HuH-7 (cell line): ENCODE results near the gene COQ10A.

Source experiments
- DNase-seq: peaks from one replicate; pipeline ENCODE4 v3.0.0; 2011; ENCODE audit warnings: low spot score

The COQ10A gene

DNA sequence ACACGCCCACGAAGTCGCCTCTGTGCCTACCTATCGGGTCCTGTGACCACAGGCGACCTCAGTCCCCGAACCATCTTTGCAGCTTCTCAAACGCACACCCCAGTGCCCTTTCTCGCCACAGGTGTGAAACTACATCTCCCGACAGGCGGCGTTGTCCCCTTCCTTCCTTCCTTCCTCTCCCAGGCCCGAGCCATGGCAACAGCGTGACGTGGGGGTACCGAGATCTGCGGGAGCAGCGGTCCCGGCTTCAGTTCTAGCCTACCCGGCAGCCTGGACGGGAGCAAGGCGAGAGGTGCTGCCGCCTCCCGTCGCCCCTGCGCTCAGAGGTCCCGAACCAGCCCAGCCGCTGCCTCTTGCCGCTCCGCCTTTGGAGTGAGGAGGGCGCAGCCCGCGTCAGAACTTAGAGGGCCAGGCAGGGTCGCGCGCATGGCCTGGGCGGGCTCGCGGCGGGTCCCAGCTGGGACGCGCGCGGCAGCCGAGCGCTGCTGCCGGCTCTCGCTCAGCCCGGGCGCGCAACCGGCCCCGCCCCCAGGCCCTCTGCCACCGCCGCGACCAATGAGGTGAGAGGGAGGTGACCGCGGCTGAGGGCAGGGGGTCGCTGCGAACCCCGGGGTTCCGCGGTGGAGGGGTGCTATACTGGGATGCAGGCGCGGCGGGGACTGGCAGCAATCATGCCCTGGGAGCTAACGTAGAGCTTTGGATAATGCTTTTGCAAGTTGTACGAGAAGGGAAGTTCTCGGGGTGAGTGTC is at the start of gene COQ10A:
COQ10A (plus strand) TSS at position 250 of the 750 bp plus-strand sequence; CDS start at position 427, 177 bp downstream.
- DNase-seq: peak; percentile 94

- DNase-seq: no peak
Measured at GRCh38 chr12:56219840-56220239, 46.9 kb upstream of the COQ10A start.

DNA sequence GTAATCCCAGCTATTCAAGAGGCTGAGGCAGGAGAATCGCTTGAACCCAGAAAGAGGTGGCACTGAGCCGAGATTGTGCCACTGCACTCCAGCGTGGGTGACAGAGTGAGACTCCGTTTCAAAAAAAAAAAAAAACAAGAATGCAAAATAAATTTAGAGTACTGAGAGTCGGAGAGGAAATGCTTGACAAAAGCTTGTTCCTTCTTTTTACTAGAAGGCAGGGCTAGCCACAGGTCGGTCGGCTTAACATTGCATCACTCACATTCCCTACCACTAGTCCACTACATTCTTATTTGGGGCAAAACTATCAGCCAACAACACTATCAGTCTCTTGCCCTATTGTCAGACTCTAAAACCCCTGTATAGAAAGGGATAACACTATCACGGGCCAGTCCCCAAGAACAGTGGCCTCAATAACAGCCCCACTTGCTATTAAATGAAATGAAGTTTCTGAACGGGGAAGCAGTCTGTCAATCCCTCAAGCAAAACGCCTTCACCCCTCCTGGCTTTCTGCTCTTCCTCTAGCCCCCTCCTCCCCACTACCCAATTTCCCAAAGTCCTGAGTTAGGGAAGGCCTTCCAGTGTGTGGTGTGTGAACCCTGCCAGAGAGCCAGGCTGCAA is 46.0 kb upstream of the COQ10A start:
- no peak for DNase-seq

DNA sequence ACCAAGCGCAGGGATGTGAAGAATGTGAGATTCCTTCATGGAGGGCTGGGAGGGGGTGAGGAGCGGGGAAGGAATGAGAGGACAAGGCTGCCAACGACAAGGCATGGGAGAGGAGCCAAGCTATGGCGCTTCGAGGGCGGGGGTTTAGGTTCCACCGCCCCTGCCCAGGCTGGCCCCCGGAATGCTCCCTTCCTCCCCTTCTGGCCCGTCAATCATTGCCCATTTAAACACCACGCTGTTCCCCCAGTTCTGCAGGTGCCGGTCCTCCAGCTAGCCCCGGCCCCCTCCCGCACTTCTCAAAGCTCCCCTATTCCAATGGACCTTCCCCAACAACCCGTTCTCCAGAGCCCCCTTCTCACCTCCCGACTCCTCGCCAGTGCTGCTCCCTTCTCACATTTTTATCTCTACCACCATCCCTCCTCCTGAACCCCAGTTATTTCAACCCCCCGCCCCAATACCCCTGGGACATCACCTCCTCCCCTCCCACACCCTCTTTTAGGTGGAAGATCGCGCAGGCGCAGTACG is 45.4 kb upstream of the COQ10A start:
- no peak for DNase-seq

GRCh38 chr12:56221757-56222530 is 44.8 kb upstream of the COQ10A start, which contains the start of gene RNF41:
Gene RNF41 (minus strand): TSS chr12:56221922. CDS start chr12:56214047, 7,875 bp downstream.
- peak; percentile 98 for DNase-seq

DNA sequence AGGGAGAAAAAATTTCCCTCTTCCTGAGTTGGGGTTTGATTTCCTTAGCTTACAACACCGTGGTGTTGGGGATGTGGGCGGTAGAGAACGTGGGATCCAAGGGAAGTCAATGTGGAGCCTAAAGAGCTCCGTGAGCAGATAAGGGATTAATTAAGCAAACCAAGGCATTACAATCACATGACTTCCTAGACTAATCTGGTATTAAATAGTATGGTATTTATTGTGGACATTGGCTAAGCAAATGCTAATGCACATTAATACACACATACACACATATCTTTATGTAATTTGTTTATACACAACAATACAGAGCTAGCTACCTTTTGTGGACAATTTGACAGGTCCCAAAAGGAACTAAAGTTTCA is 44.2 kb upstream of the COQ10A start:
- no peak for DNase-seq

DNA sequence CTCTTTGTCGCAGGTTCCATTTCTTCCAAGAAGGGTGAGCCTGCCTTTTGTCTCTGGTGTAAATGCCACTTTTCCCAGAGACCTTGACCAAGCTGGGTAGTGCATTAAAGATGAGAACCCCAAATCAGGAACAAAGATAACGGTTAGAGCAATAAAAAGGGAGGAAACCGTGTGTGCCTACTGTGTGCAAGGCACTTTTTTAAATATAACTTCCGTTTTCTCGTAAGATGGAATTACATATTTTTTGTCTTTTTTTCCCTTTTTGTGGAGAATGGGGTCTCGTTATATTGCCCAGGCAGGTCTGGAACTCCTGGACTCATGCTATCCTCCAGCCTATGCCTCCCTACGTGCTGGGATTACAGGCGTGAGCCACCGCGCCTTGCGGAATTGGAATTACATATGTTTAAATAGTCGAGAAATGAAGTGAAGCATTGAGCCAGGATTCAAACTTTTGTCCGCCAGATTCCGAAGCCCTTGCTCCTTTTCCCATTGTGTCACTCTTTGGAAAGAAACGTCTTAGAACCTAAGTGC is 43.1 kb upstream of the COQ10A start:
- DNase-seq: no peak

DNA sequence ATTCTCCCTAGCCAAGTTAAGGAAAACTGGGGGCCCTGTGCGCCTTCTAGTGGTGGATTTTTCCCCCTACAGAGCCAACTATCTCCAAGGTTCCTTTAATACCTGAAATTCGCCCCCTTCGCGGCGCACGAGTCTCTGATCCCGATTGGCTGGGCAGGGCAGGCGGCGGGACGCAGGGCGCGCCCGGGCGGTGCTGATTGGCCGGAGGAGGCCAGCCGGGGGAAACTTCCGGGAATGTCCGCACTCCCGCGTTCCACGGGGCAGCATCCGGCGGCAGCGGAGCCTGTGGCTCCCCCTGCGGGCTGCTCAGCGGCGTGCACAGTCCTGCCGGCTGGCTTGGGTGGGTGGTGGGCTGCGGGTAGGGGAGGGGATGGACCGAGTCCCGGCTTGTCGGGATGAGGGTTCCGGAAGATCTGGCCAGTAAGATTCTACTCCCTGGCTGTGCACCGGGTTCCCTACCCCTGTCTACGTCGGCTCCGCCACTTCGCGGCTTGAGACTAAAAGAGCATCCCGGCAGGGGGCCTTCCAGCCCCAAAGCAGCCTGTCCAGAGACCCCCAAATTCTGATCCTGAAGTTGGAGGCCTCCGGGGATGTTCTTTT is 42.5 kb upstream of the COQ10A start, which contains the start of gene NABP2:
NABP2 (plus strand) TSS at position 241 of the 600 bp plus-strand sequence. CDS start 515 bp downstream, outside the sequence.
- DNase-seq: peak; percentile 100

- no peak for DNase-seq
Measured at GRCh38 chr12:56224954-56225353, 41.8 kb upstream of the COQ10A start.

GRCh38 chr12:56229082-56229481 is 37.7 kb upstream of the COQ10A start:
- no peak for DNase-seq

DNA sequence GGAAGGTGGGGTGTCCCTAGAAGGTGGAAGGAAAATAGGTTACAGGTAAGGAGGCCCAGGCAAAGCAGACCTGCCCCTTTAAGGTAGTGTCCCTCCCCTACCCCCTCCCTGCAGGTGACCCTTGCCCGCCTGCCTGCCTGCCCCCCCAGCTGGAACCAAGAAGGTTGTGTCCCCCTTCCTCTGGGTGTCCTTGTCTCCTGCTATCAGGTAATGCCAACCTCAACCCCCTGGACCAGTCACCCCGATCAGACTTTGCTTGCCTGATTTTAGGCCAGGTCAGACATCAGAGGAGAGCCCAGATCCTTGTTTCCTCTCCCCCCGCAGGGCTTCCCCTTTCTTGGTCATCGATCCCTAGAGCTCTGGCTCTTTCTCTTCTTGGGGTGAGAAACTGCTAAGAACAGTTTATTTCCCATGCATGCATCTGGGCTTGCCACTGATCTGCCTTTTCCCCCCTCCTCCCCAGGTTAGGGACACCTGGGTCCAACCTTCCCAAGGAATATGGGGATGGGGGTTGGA is 36.8 kb upstream of the COQ10A start, which contains the start of gene SLC39A5:
SLC39A5 (plus strand) TSS at position 136 of the 516 bp plus-strand sequence. CDS start 1,224 bp downstream, outside the sequence.
- DNase-seq: no peak

- peak; percentile 96 for DNase-seq
Measured at GRCh38 chr12:56230432-56231183, 36.1 kb upstream of the COQ10A start.

DNA sequence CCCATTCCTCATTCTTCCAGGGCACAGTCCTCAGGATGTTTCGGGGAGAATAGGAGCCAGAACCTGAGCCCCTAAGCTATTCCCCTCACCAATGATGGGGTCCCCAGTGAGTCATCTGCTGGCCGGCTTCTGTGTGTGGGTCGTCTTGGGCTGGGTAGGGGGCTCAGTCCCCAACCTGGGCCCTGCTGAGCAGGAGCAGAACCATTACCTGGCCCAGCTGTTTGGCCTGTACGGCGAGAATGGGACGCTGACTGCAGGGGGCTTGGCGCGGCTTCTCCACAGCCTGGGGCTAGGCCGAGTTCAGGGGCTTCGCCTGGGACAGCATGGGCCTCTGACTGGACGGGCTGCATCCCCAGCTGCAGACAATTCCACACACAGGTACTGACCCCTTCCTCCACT is 35.6 kb upstream of the COQ10A start:
- DNase-seq: no peak

GRCh38 chr12:56234746-56235436 is 31.9 kb upstream of the COQ10A start:
- no peak for DNase-seq

DNA sequence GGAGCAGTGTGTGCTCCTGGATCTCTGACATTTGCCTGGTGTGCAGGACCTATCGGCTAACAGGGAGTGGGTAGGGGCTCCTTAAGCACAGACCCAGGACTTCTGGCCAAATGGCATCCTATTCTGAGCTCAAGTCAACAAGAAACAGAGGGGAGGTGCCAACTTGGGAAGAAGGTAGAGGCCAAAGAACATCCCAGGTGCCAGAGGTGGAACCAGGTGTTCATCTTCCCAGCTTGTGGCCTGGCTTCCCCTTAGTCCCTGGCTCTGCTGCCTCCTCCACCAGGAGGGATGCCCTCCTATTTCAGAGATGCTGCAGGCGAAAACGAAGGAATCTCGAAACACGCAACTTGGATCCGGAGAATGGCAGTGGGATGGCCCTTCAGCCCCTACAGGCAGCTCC is 30.7 kb upstream of the COQ10A start:
- no peak for DNase-seq

DNA sequence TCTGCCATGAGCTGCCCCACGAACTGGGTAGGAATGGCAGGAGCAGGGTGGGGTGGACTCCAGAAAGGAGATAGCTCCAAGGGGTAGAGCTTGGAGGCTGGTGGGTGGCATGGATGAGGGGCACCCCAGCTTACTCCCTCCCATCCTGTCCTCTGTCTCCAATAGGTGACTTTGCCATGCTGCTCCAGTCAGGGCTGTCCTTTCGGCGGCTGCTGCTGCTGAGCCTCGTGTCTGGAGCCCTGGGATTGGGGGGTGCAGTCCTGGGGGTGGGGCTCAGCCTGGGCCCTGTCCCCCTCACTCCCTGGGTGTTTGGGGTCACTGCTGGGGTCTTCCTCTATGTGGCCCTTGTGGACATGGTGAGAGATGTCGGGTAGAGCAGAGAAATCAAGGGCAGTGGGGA is 29.8 kb upstream of the COQ10A start:
- no peak for DNase-seq

DNA sequence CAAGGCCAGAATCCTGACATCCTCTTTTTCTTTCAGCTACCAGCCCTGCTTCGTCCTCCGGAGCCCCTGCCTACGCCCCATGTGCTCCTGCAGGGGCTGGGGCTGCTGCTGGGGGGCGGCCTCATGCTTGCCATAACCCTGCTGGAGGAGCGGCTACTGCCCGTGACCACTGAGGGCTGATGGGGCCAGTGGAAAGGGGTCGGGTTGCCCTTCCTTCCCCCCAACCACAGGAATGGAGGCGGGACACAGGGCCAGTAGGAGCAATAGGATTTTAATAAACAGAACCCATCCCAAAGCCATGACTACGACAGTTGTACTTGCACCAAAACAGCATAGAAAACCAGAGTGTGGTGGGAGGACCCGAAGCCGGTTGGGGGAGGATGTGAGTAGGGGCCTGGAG is 29.2 kb upstream of the COQ10A start:
- no peak for DNase-seq

- DNase-seq: no peak
Measured at GRCh38 chr12:56241424-56242303, 25.1 kb upstream of the COQ10A start.

- DNase-seq: no peak
Measured at GRCh38 chr12:56242986-56243385, 23.8 kb upstream of the COQ10A start.
